ENCODE data around the gene BCS1L.
A peak's percentile ranks its signal among the peaks of the same experiment; 100 is the strongest.

The BCS1L gene

GRCh38 chr2:218664653-218665052 lies 5.2 kb downstream of the BCS1L start (continued):
- TF ChIP-seq, protein P1, sequence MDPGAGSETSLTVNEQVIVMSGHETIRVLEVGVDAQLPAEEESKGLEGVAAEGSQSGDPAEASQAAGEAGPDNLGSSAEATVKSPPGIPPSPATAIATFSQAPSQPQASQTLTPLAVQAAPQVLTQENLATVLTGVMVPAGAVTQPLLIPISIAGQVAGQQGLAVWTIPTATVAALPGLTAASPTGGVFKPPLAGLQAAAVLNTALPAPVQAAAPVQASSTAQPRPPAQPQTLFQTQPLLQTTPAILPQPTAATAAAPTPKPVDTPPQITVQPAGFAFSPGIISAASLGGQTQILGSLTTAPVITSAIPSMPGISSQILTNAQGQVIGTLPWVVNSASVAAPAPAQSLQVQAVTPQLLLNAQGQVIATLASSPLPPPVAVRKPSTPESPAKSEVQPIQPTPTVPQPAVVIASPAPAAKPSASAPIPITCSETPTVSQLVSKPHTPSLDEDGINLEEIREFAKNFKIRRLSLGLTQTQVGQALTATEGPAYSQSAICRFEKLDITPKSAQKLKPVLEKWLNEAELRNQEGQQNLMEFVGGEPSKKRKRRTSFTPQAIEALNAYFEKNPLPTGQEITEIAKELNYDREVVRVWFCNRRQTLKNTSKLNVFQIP (CRISPR knock-in tag; IDR thresholded peaks at IDR 0.05; ENCODE audit: borderline replicate concordance, low read depth), result no peak
- no peak for TF ChIP-seq OSR1 (CRISPR knock-in tag; IDR thresholded peaks at IDR 0.05)
- no peak for TF ChIP-seq TCF4 (CRISPR knock-in tag; IDR thresholded peaks at IDR 0.05; ENCODE audit: borderline replicate concordance)
- no peak for TF ChIP-seq ISL1 (CRISPR knock-in tag; IDR thresholded peaks at IDR 0.05)
- TF ChIP-seq ZNF8 (CRISPR knock-in tag; IDR thresholded peaks at IDR 0.05), result no peak
- TF ChIP-seq GLIS3 (CRISPR knock-in tag; IDR thresholded peaks at IDR 0.05), result no peak

GRCh38 chr2:218671097-218671653 lies 11.7 kb downstream of the BCS1L start:
- ATAC-seq, result peak; percentile 35
- TF ChIP-seq BACH2 (CRISPR knock-in tag; IDR thresholded peaks at IDR 0.05; ENCODE audit: borderline replicate concordance), result no peak
- TF ChIP-seq ZFP30 (CRISPR knock-in tag; IDR thresholded peaks at IDR 0.05), result 0 out of 2 replicates have a peak, but pooled peaks have one; percentile 3

DNA sequence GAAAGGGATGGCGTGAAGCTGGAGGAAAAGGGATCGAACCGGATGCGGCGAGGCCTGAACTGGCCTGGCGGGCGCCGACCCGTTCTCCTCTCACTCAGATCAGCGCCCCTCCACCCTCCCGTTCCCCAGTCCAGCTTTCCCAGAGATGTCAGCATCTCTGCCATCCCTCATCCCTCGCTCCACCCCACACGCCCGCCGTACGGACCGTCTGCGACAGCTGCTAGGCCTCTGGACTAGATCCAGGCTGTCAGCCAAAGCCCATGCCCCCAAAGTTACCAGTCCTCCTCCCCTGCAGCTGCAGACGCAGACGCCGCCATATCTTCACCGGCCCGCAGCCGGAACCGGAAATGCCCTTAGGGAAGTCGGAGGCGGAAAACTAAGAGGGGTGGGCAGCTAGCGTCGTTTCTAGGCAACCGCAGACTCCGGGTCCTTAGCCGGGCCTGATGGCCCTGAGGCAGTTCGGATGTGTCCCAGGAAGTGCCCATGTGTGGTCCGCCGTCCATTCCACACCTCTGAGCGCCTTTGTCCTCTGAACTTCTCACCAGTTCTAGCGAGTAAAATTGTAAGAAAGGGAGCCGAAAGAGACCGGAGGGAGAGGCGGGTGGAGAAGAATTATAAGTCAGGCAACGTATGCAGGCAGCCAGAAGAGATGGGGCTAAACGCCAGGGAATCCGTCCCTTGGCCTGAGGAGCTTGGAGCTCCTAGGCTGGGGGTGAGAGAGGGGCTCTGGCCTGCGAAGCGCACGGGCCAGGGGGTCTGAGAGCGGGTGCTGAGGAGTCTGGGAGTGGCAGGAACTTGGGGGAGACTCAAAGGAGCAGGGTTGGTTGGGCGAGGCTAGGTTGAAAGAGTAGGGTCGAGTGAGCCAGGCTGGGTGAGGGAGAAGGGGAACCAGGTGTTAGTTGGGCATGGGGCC lies 12.4 kb downstream of the BCS1L start, which contains the start of the genes RNF25 and STK36:
RNF25 (minus strand) TSS at position 349 of the 913 bp plus-strand sequence; CDS start at position 317, 32 bp downstream.
STK36 (plus strand) TSS at position 433 of the 913 bp plus-strand sequence. CDS start 744 bp downstream, outside the sequence.
- ATAC-seq, result peak; percentile 98
- TF ChIP-seq ARNTL (CRISPR knock-in tag; IDR thresholded peaks at IDR 0.05; ENCODE audit: borderline replicate concordance, low read depth) (no peak), OSR1 (CRISPR knock-in tag; IDR thresholded peaks at IDR 0.05) (no peak), ZFP30 (CRISPR knock-in tag; IDR thresholded peaks at IDR 0.05) (0 out of 2 replicates have a peak, but pooled peaks have one; percentile 0)

DNA sequence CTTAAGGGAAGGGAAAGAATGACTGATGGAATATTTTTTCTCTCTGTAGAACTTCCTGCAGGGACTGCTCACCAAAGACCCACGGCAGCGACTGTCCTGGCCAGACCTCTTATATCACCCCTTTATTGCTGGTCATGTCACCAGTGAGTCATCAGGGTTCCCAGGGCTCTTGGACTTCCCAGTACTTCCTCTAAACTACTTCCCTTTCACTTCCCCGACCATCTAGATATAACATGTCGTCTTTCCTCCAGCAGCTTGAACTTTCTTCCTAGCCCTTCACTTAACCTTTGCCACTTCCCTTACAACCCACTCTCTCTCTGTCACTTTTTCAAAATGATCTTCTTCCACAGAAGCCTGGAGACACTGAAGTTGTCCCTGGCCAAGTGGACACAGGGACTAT lies 19.6 kb downstream of the BCS1L start:
- no peak for TF ChIP-seq TOX (CRISPR knock-in tag; IDR thresholded peaks at IDR 0.05; ENCODE audit: borderline replicate concordance)
- TF ChIP-seq TSHZ2 (CRISPR knock-in tag; IDR thresholded peaks at IDR 0.05), result no peak
- TF ChIP-seq ZNF8 (CRISPR knock-in tag; IDR thresholded peaks at IDR 0.05), result no peak
- TF ChIP-seq ISL1 (CRISPR knock-in tag; IDR thresholded peaks at IDR 0.05), result no peak
- TF ChIP-seq, protein P1 (CRISPR knock-in tag; IDR thresholded peaks at IDR 0.05; ENCODE audit: borderline replicate concordance, low read depth), result no peak
- no peak for TF ChIP-seq CREB5 (CRISPR knock-in tag; IDR thresholded peaks at IDR 0.05; ENCODE audit: low read depth)
- no peak for TF ChIP-seq SNAI2 (CRISPR knock-in tag; IDR thresholded peaks at IDR 0.05)
- no peak for TF ChIP-seq ZFP30 (CRISPR knock-in tag; IDR thresholded peaks at IDR 0.05)
- TF ChIP-seq CSDC2 (CRISPR knock-in tag; IDR thresholded peaks at IDR 0.05), result no peak
- TF ChIP-seq ESRRG (CRISPR knock-in tag; IDR thresholded peaks at IDR 0.05), result no peak
- no peak for TF ChIP-seq ZNF70 (CRISPR knock-in tag; IDR thresholded peaks at IDR 0.05)
- no peak for TF ChIP-seq CSRNP3 (CRISPR knock-in tag; IDR thresholded peaks at IDR 0.05)
- TF ChIP-seq RARB (CRISPR knock-in tag; IDR thresholded peaks at IDR 0.05), result no peak

More for the DNA sequence above, 19.6 kb downstream of the BCS1L start:
- ATAC-seq, result no peak
